ENCODE measurements around the gene MOB3A.

GRCh38 chr19:2027361-2027760 lies 68.8 kb downstream of the MOB3A start:
- TF ChIP-seq PATZ1 (CRISPR knock-in tag; IDR thresholded peaks at IDR 0.05; ENCODE audit: borderline replicate concordance) = no peak
- TF ChIP-seq, protein P1, sequence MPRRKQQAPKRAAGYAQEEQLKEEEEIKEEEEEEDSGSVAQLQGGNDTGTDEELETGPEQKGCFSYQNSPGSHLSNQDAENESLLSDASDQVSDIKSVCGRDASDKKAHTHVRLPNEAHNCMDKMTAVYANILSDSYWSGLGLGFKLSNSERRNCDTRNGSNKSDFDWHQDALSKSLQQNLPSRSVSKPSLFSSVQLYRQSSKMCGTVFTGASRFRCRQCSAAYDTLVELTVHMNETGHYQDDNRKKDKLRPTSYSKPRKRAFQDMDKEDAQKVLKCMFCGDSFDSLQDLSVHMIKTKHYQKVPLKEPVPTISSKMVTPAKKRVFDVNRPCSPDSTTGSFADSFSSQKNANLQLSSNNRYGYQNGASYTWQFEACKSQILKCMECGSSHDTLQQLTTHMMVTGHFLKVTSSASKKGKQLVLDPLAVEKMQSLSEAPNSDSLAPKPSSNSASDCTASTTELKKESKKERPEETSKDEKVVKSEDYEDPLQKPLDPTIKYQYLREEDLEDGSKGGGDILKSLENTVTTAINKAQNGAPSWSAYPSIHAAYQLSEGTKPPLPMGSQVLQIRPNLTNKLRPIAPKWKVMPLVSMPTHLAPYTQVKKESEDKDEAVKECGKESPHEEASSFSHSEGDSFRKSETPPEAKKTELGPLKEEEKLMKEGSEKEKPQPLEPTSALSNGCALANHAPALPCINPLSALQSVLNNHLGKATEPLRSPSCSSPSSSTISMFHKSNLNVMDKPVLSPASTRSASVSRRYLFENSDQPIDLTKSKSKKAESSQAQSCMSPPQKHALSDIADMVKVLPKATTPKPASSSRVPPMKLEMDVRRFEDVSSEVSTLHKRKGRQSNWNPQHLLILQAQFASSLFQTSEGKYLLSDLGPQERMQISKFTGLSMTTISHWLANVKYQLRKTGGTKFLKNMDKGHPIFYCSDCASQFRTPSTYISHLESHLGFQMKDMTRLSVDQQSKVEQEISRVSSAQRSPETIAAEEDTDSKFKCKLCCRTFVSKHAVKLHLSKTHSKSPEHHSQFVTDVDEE (CRISPR knock-in tag; IDR thresholded peaks at IDR 0.05) = no peak
- no peak for TF ChIP-seq ZFP30 (CRISPR knock-in tag; IDR thresholded peaks at IDR 0.05)
- TF ChIP-seq ZFP3 (CRISPR knock-in tag; IDR thresholded peaks at IDR 0.05) = no peak
- no peak for TF ChIP-seq OSR1 (CRISPR knock-in tag; IDR thresholded peaks at IDR 0.05)
- no peak for TF ChIP-seq ISL1 (CRISPR knock-in tag; IDR thresholded peaks at IDR 0.05)
- no peak for TF ChIP-seq ZC3H10 (CRISPR knock-in tag; IDR thresholded peaks at IDR 0.05)
- no peak for TF ChIP-seq CREB5 (CRISPR knock-in tag; IDR thresholded peaks at IDR 0.05; ENCODE audit: low read depth)
- TF ChIP-seq, protein P2, sequence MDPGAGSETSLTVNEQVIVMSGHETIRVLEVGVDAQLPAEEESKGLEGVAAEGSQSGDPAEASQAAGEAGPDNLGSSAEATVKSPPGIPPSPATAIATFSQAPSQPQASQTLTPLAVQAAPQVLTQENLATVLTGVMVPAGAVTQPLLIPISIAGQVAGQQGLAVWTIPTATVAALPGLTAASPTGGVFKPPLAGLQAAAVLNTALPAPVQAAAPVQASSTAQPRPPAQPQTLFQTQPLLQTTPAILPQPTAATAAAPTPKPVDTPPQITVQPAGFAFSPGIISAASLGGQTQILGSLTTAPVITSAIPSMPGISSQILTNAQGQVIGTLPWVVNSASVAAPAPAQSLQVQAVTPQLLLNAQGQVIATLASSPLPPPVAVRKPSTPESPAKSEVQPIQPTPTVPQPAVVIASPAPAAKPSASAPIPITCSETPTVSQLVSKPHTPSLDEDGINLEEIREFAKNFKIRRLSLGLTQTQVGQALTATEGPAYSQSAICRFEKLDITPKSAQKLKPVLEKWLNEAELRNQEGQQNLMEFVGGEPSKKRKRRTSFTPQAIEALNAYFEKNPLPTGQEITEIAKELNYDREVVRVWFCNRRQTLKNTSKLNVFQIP (CRISPR knock-in tag; IDR thresholded peaks at IDR 0.05; ENCODE audit: borderline replicate concordance, low read depth) = no peak
- TF ChIP-seq SNAI2 (CRISPR knock-in tag; IDR thresholded peaks at IDR 0.05) = no peak

Data from SK-N-SH treated with all-trans-retinoic acid at 6 μM for 48 hours (cell line).